Adrenal gland (tissue), 12 donors: ENCODE measurements around the gene NEUROD6. TPM values are rescaled to one million over a fixed set of nuclear protein-coding genes. Genes with fewer than 3 reads are reported as not detected.

ENCODE experiments used
- DNase-seq, 7 donors: peaks; one replicate each; pipeline ENCODE4 v3.0.0-alpha.2; 2019 to 2020
- H3K27ac ChIP-seq, 5 donors: fragments of 200-600 bp; sonication (generic) in 4 of 5; 1 replicate in 3 of 5; 2 replicates in 2 of 5; pipeline versions ENCODE4 v1.5.1 to v1.8.0; 2016 to 2020; ENCODE audit warnings: mild to moderate bottlenecking in 1 of 5
- H3K27me3 ChIP-seq: fragments of 200-600 bp; 2 replicates; pipeline ENCODE4 v1.8.0; 2021
- H3K36me3 ChIP-seq, 2 donors: fragments of 200-600 bp; replicated peaks in 1 of 2; 1 replicate in 1 of 2; 2 replicates in 1 of 2; pipeline versions ENCODE4 v1.5.1 to v1.8.0; 2018 to 2022
- H3K4me1 ChIP-seq, 2 donors: fragments of 200-600 bp; replicated peaks in 1 of 2; 1 replicate in 1 of 2; 2 replicates in 1 of 2; pipeline versions ENCODE4 v1.5.1 to v1.8.0; 2018 to 2021
- H3K4me3 ChIP-seq, 4 donors: fragments of 200-600 bp; sonication (generic) in 3 of 4; one replicate each; pipeline ENCODE4 v1.5.1; 2016 to 2018
- H3K9me3 ChIP-seq, 3 donors: fragments of 200-600 bp; sonication (generic) in 1 of 3; replicated peaks in 1 of 3; 1 replicate in 2 of 3; 2 replicates in 1 of 3; pipeline versions ENCODE4 v1.5.1 to v1.8.0; 2016 to 2021
- CTCF ChIP-seq, 6 experiments: fragments of 450-650 bp in 4 of 6; fragments of 200-600 bp in 2 of 6; sonication (generic) in 1 of 6; IDR thresholded peaks; 1 replicate in 5 of 6; 2 replicates in 1 of 6; pipeline versions ENCODE4 v1.5.1 to v1.8.0; 2016 to 2021; ENCODE audit warnings: antibody characterized with exemption in 6 of 6, mild to moderate bottlenecking in 2 of 6, moderate library complexity in 1 of 6
- POLR2A ChIP-seq, 2 donors: fragments of 450-650 bp; IDR thresholded peaks; one replicate each; pipeline ENCODE4 v1.6.1; 2017; ENCODE audit warnings: antibody characterized with exemption in 2 of 2, mild to moderate bottlenecking in 2 of 2, moderate library complexity in 1 of 2
- WGBS, 4 donors: extraction: QIAGEN DNeasy Blood & Tissue Kit in 2 of 4; methylation state at CpG; one replicate each; pipeline versions ENCODE4 v1.1.5 to v1.1.7; 2013 to 2017; 5-methylcytosine and 5-hydroxymethylcytosine counted together
- intact Hi-C, 2 donors: fragments of 100-400 bp; cut with DNase I; formaldehyde crosslinking; loops; one replicate each; pipeline versions ENCODE4 v1.14.1 to v1.15.0; 2022 to 2023
- polyA plus RNA-seq, 3 donors: library from polyadenylated mRNA; stranded (reverse); fragments of 200-250 nt in 2 of 3; fragments of 350-450 nt in 1 of 3; fragmentation: Illumina TruSeq in 1 of 3; extraction: RNeasy Lipid Tissue Mini Kit (QIAGEN cat#74804) in 1 of 3; gene quantifications; one replicate each; pipeline ENCODE4 v1.2.3, GENCODE V29; 2013 to 2014
- total RNA-seq, 9 donors: library from RNA; depleted of rRNA in 4 of 9; stranded (reverse); fragments of >200 nt in 4 of 9; fragments of 120-200 nt in 1 of 9; fragmentation: NEBNext Ultra II Directional in 1 of 9; extraction: Animal tissue kit (Norgen Biotek cat#: 25700) in 1 of 9; gene quantifications; one replicate each; pipeline versions ENCODE4 v1.1.0 to v1.2.4, GENCODE V29; 2013 to 2023
- donor health status: healthy with polysubstance abuse.
- donor health status: Bipolar disorder and iron deficiency.
- donor health status: DM: yes; HTN: yes; CAD: no.
- donor health status: DM: no; HTN: no; CAD: no.
- donor health status: DM: no; HTN: no; CAD: no.
- donor health status: DM: yes; HTN: yes; CAD: no.

Gene NEUROD6
- total and polyA plus RNA-seq, 12 donors: not detected

DNA sequence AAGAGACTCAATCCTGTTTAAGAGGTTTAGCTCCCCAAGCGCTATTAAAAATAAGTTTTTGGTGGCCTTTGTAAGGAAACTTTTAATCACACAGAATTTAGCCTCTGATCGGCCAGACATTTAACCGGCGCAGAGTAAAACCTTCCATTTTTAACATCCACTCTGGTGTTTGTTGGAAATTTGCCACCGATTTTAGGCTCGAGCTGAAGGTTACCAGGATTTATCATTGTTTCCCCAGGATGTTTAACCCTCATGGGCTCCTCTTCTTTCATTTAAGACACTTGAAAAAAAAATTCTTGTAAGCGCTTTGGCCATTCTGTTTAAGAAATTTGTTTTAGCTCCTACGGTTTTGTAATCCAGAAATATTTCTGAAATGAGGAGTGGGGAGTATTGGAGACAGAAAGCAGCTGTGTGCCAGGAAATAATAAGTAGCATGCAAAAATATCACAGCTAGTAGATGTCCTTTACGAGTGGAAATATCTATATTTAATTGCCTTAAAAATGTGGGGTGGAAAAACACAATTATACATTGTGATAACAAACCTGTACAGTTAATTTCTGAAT is 3.4 kb downstream of the NEUROD6 start:
- Histone ChIP-seq H3K4me1 (no peaks in the 10 kb centered on the region), H3K4me3 (no peak overlapping the region), H3K36me3 (no peaks in the 10 kb centered on the region), H3K27ac (no peak overlapping the region), H3K27me3 (peaks cover 29% of the 10 kb centered on the region), H3K9me3 (no peaks in the 10 kb centered on the region)
- DNase-seq: no peak
- TF ChIP-seq CTCF (IDR thresholded peaks at IDR 0.05): no peak
- no peak for TF ChIP-seq POLR2A (IDR thresholded peaks at IDR 0.05)
- intact Hi-C loops: no loop called here
- 42 to 52% (median 48%) methylated on average over 9 of the region's 9 CpGs for WGBS, 4 donors

DNA sequence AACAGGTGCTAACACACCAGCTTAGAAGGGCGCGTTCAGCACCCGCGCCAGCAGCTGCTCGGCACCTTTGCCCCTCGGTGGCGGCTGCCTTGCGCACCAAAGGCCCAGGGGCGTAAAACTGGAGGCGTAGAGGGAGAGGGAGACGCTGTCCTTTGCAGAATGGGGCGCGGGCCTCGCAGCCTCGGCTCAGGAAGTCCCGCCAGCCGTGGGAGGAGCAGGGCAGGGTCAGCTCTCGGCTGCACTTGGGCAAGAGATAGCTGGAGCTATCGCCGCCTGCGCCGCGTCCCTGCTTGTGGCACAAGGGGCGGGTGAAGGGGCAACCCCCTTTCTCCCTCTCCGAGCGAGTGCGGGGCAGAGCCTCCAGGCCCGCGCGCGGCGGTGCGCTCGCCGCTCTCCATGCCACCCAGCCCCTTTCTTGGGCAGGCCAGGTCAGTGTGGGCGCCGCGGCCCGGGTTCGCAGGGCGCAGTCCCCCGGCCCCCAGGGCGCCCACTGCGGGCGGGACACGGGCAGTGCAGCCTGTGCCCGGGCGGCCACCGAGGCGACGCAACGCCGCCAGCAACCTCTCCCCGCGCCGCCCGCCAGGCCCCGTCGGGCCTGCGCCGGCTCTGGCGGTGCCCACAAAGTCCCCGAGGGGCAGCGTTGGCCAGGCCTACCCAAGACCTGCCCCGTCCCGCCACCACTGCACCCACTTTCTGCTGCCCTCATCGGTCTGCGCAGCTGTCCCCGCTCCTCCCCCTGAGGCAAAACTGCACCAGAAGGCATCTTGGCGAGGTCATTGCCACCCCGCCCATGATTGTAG is 4.1 kb downstream of the NEUROD6 start:
- no peak for DNase-seq
- Histone ChIP-seq H3K4me1 (no peaks in the 10 kb centered on the region), H3K27me3 (peaks cover 29% of the 10 kb centered on the region), H3K9me3 (no peaks in the 10 kb centered on the region), H3K4me3 (no peak overlapping the region), H3K36me3 (no peaks in the 10 kb centered on the region), H3K27ac (no peak overlapping the region)
- WGBS, 4 donors: 6 to 42% (median 10%) methylated on average over 7 to 71 of the region's 71 CpGs
- intact Hi-C loops: no loop called here
- no peak for TF ChIP-seq POLR2A (IDR thresholded peaks at IDR 0.05)
- no peak for TF ChIP-seq CTCF (IDR thresholded peaks at IDR 0.05)

DNA sequence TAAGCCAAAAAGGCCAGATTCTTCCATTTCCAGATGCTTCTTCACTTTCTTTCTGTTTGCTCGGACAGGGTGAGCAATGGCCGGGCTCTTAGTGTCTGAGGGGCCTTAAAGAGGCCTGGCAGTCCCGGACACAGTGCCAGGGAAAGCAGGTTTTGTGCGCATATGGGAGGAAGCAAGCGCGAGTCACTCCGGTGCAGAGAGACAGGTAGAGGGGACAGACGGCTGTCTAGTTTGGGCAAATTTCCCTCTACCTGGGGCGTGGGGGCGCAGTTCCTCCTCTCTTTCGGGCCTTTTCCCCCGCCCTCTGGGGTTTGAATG is 4.7 kb downstream of the NEUROD6 start:
- intact Hi-C loops: no loop called here
- Histone ChIP-seq H3K36me3 (no peaks in the 10 kb centered on the region), H3K4me1 (no peaks in the 10 kb centered on the region), H3K9me3 (no peaks in the 10 kb centered on the region), H3K27ac (no peak overlapping the region), H3K27me3 (peaks cover 29% of the 10 kb centered on the region), H3K4me3 (no peak overlapping the region)
- no peak for DNase-seq
- TF ChIP-seq POLR2A (IDR thresholded peaks at IDR 0.05) (no peak), CTCF (IDR thresholded peaks at IDR 0.05) (no peak)
- WGBS, 4 donors: 6 to 28% (median 15%) methylated on average over 5 to 12 of the region's 12 CpGs

GRCh38 chr7:31335161-31335856 is 5.2 kb downstream of the NEUROD6 start:
- Histone ChIP-seq H3K9me3 (no peaks in the 10 kb centered on the region), H3K27ac (no peak overlapping the region), H3K27me3 (peaks cover 29% of the 10 kb centered on the region), H3K4me3 (no peak overlapping the region), H3K4me1 (no peaks in the 10 kb centered on the region), H3K36me3 (no peaks in the 10 kb centered on the region)
- DNase-seq: no peak
- intact Hi-C loops: no loop called here
- WGBS, 4 donors: 35 to 49% (median 46%) methylated on average over 16 of the region's 16 CpGs
- TF ChIP-seq CTCF (IDR thresholded peaks at IDR 0.05) (no peak), POLR2A (IDR thresholded peaks at IDR 0.05) (no peak)
